C4-2B (cell line): ENCODE results near the gene XXYLT1.

Experiments
- ZFX ChIP-seq: fragments of 450-650 bp; IDR thresholded peaks from 2 replicates; pipeline ENCODE4 v1.6.1; 2017
- TF ChIP-seq, protein P1 (sequence below): fragments of 450-650 bp; conservative IDR thresholded peaks from 2 replicates; pipeline ENCODE4 v1.5.1; 2017; ENCODE audit warnings: mild to moderate bottlenecking

DNA sequence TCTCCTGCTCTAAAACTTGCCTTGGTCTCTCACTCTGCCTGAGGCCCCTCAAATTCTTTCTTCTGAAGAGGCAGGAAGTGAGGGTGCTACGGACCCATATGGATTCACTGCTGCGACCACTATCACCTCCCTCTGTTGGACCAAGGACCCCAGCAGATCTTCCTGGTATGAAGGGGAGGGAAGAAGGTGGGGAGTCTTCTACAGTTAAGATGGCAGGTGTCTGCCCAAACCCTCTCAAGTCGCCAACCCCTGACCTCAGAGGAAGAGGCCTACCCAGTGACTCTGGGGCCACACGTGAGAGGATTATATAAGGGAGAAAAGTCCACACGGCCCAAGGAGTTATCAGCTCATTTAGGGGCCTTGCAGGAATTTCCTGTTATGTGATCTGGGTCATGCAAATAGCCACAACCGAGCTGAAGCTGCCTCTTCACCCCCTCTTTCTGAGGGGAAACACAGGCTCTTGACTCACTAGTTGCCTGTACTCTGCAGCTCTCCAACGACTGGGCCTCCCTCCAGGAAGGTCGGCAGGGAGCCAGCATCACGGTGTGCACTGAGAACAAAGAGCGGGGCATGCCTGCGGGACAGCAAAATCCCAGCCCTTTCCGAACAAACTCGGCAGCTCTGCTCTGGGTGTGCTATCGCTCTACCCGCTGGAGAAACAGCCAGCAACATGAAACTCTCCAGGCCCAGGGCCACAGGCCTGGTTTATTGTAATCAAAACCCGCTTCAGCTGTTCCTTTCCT, 116.0 kb downstream of the XXYLT1 start:
- TF ChIP-seq, protein P1, sequence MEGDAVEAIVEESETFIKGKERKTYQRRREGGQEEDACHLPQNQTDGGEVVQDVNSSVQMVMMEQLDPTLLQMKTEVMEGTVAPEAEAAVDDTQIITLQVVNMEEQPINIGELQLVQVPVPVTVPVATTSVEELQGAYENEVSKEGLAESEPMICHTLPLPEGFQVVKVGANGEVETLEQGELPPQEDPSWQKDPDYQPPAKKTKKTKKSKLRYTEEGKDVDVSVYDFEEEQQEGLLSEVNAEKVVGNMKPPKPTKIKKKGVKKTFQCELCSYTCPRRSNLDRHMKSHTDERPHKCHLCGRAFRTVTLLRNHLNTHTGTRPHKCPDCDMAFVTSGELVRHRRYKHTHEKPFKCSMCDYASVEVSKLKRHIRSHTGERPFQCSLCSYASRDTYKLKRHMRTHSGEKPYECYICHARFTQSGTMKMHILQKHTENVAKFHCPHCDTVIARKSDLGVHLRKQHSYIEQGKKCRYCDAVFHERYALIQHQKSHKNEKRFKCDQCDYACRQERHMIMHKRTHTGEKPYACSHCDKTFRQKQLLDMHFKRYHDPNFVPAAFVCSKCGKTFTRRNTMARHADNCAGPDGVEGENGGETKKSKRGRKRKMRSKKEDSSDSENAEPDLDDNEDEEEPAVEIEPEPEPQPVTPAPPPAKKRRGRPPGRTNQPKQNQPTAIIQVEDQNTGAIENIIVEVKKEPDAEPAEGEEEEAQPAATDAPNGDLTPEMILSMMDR, result no peak
- TF ChIP-seq ZFX, result peak; percentile 44; the same call in 1 of the 2 replicates
